Measurements from ENCODE around the gene RASSF8. TPM values are rescaled to one million over a fixed set of nuclear protein-coding genes. Genes with fewer than 3 reads are reported as not detected.

Gene RASSF8
- total and polyA plus RNA-seq, 3 experiments from 2014 or later: 0.31 TPM; not detected in 2

- no peaks in the 10 kb centered on the region for H3K27me3 ChIP-seq (ENCODE audit: insufficient read depth, low read length, poor library complexity, severe bottlenecking)
- no peak for DNase-seq
- no peaks in the 10 kb centered on the region for H3K4me1 ChIP-seq (ENCODE audit: insufficient read depth, low read length)
- H3K27me3 Mint-ChIP-seq: peaks cover 8% of the 10 kb centered on the region in 2 donors
- peaks cover 0 to 2% (median 0%) of the 10 kb centered on the region in 3 donors for H3K36me3 Mint-ChIP-seq
- H3K4me3 Mint-ChIP-seq: no peak overlapping the region
- no peak overlapping the region for H3K4me3 ChIP-seq (ENCODE audit: low read length)
- H3K4me1 Mint-ChIP-seq: peaks cover 0 to 2% (median 0%) of the 10 kb centered on the region in 3 donors
- no peaks in the 10 kb centered on the region for H3K9me3 Mint-ChIP-seq
- peak overlapping the region in 1 of 8 donors; percentile 47 for H3K27ac Mint-ChIP-seq
- no peak overlapping the region for H3K27ac ChIP-seq (ENCODE audit: low read depth, low read length)
- ChIA-PET CTCF (no interaction called here), POLR2A (no interaction called here)
- no peaks in the 10 kb centered on the region for H3K9me3 ChIP-seq (ENCODE audit: low read length)
- no peaks in the 10 kb centered on the region for H3K36me3 ChIP-seq (ENCODE audit: insufficient read depth, low read length)
Measured at GRCh38 chr12:26014085-26014484, 55.6 kb downstream of the RASSF8 start.

- Histone ChIP-seq H3K27ac (ENCODE audit: low read depth, low read length) (no peak overlapping the region), H3K9me3 (ENCODE audit: low read length) (no peaks in the 10 kb centered on the region), H3K36me3 (ENCODE audit: insufficient read depth, low read length) (no peaks in the 10 kb centered on the region), H3K4me1 (ENCODE audit: insufficient read depth, low read length) (no peaks in the 10 kb centered on the region), H3K4me3 (ENCODE audit: low read length) (no peak overlapping the region), H3K27me3 (ENCODE audit: insufficient read depth, low read length, poor library complexity, severe bottlenecking) (no peaks in the 10 kb centered on the region)
- H3K4me1 Mint-ChIP-seq: no peaks in the 10 kb centered on the region
- H3K36me3 Mint-ChIP-seq: no peaks in the 10 kb centered on the region
- no peaks in the 10 kb centered on the region for H3K9me3 Mint-ChIP-seq
- ChIA-PET POLR2A (no interaction called here), CTCF (no interaction called here)
- peaks cover 8 to 11% of the 10 kb centered on the region in 2 donors for H3K27me3 Mint-ChIP-seq
- no peak overlapping the region for H3K27ac Mint-ChIP-seq
- DNase-seq: no peak
- no peak overlapping the region for H3K4me3 Mint-ChIP-seq
Measured at GRCh38 chr12:26016516-26016915, 58.0 kb downstream of the RASSF8 start.

GRCh38 chr12:26017484-26018211, 59.2 kb downstream of the RASSF8 start:
- H3K9me3 Mint-ChIP-seq: no peaks in the 10 kb centered on the region
- Histone ChIP-seq H3K27ac (ENCODE audit: low read depth, low read length) (no peak overlapping the region), H3K9me3 (ENCODE audit: low read length) (no peaks in the 10 kb centered on the region), H3K36me3 (ENCODE audit: insufficient read depth, low read length) (no peaks in the 10 kb centered on the region), H3K4me3 (ENCODE audit: low read length) (no peak overlapping the region), H3K4me1 (ENCODE audit: insufficient read depth, low read length) (no peaks in the 10 kb centered on the region), H3K27me3 (ENCODE audit: insufficient read depth, low read length, poor library complexity, severe bottlenecking) (no peaks in the 10 kb centered on the region)
- POLR2A ChIA-PET: no interaction called here
- no peaks in the 10 kb centered on the region for H3K36me3 Mint-ChIP-seq
- DNase-seq: peak in 1 of 5 donors; percentile 2
- H3K4me3 Mint-ChIP-seq: no peak overlapping the region
- CTCF ChIA-PET: no interaction called here
- no peak overlapping the region for H3K27ac Mint-ChIP-seq
- peaks cover 12 to 15% of the 10 kb centered on the region in 2 donors for H3K27me3 Mint-ChIP-seq
- no peaks in the 10 kb centered on the region for H3K4me1 Mint-ChIP-seq

- no peaks in the 10 kb centered on the region for H3K4me1 Mint-ChIP-seq
- H3K27me3 Mint-ChIP-seq: peaks cover 12 to 19% of the 10 kb centered on the region in 2 donors
- H3K4me1 ChIP-seq (ENCODE audit: insufficient read depth, low read length): no peaks in the 10 kb centered on the region
- DNase-seq: no peak
- H3K36me3 Mint-ChIP-seq: no peaks in the 10 kb centered on the region
- ChIA-PET CTCF (no interaction called here), POLR2A (no interaction called here)
- H3K9me3 ChIP-seq (ENCODE audit: low read length): no peaks in the 10 kb centered on the region
- H3K9me3 Mint-ChIP-seq: no peaks in the 10 kb centered on the region
- no peak overlapping the region for H3K4me3 ChIP-seq (ENCODE audit: low read length)
- no peaks in the 10 kb centered on the region for H3K36me3 ChIP-seq (ENCODE audit: insufficient read depth, low read length)
- H3K27ac Mint-ChIP-seq: no peak overlapping the region
- H3K27ac ChIP-seq (ENCODE audit: low read depth, low read length): no peak overlapping the region
- H3K4me3 Mint-ChIP-seq: no peak overlapping the region
- H3K27me3 ChIP-seq (ENCODE audit: insufficient read depth, low read length, poor library complexity, severe bottlenecking): no peaks in the 10 kb centered on the region
Measured at GRCh38 chr12:26018926-26019325, 60.4 kb downstream of the RASSF8 start.

- CTCF ChIA-PET: no interaction called here
- no peaks in the 10 kb centered on the region for H3K27me3 ChIP-seq (ENCODE audit: insufficient read depth, low read length, poor library complexity, severe bottlenecking)
Measured at GRCh38 chr12:26021534-26021933, 63.1 kb downstream of the RASSF8 start.

GRCh38 chr12:26022043-26022442, 63.6 kb downstream of the RASSF8 start:
- peaks cover 12 to 19% of the 10 kb centered on the region in 2 donors for H3K27me3 Mint-ChIP-seq
- ChIA-PET POLR2A (no interaction called here), CTCF (no interaction called here)
- Histone ChIP-seq H3K4me1 (ENCODE audit: insufficient read depth, low read length) (no peaks in the 10 kb centered on the region), H3K4me3 (ENCODE audit: low read length) (no peak overlapping the region), H3K27ac (ENCODE audit: low read depth, low read length) (no peak overlapping the region), H3K27me3 (ENCODE audit: insufficient read depth, low read length, poor library complexity, severe bottlenecking) (no peaks in the 10 kb centered on the region), H3K36me3 (ENCODE audit: insufficient read depth, low read length) (no peaks in the 10 kb centered on the region), H3K9me3 (ENCODE audit: low read length) (no peaks in the 10 kb centered on the region)
- H3K4me1 Mint-ChIP-seq: no peaks in the 10 kb centered on the region
- no peak for DNase-seq
- no peaks in the 10 kb centered on the region for H3K36me3 Mint-ChIP-seq
- no peak overlapping the region for H3K27ac Mint-ChIP-seq
- no peaks in the 10 kb centered on the region for H3K9me3 Mint-ChIP-seq
- no peak overlapping the region for H3K4me3 Mint-ChIP-seq

More at GRCh38 chr12:26021534-26021933, 63.1 kb downstream of the RASSF8 start:
- Histone ChIP-seq H3K36me3 (ENCODE audit: insufficient read depth, low read length) (no peaks in the 10 kb centered on the region), H3K4me1 (ENCODE audit: insufficient read depth, low read length) (no peaks in the 10 kb centered on the region), H3K27ac (ENCODE audit: low read depth, low read length) (no peak overlapping the region), H3K9me3 (ENCODE audit: low read length) (no peaks in the 10 kb centered on the region), H3K4me3 (ENCODE audit: low read length) (no peak overlapping the region)
- Mint-ChIP-seq H3K27me3 (peaks cover 12 to 19% of the 10 kb centered on the region in 2 donors), H3K9me3 (no peaks in the 10 kb centered on the region), H3K27ac (no peak overlapping the region), H3K4me1 (no peaks in the 10 kb centered on the region), H3K4me3 (no peak overlapping the region), H3K36me3 (no peaks in the 10 kb centered on the region)
- no peak for DNase-seq
- POLR2A ChIA-PET: no interaction called here

- no peaks in the 10 kb centered on the region for H3K4me1 Mint-ChIP-seq
- H3K36me3 ChIP-seq (ENCODE audit: insufficient read depth, low read length): no peaks in the 10 kb centered on the region
- ChIA-PET POLR2A (no interaction called here), CTCF (no interaction called here)
- H3K27ac Mint-ChIP-seq: no peak overlapping the region
- no peak overlapping the region for H3K4me3 Mint-ChIP-seq
- H3K27me3 ChIP-seq (ENCODE audit: insufficient read depth, low read length, poor library complexity, severe bottlenecking): no peaks in the 10 kb centered on the region
- no peak overlapping the region for H3K27ac ChIP-seq (ENCODE audit: low read depth, low read length)
- H3K9me3 Mint-ChIP-seq: no peaks in the 10 kb centered on the region
- DNase-seq: no peak
- H3K4me3 ChIP-seq (ENCODE audit: low read length): no peak overlapping the region
- no peaks in the 10 kb centered on the region for H3K36me3 Mint-ChIP-seq
- H3K27me3 Mint-ChIP-seq: peaks cover 8 to 12% of the 10 kb centered on the region in 2 donors
- no peaks in the 10 kb centered on the region for H3K4me1 ChIP-seq (ENCODE audit: insufficient read depth, low read length)
- H3K9me3 ChIP-seq (ENCODE audit: low read length): no peaks in the 10 kb centered on the region
Measured at GRCh38 chr12:26026713-26027112, 68.2 kb downstream of the RASSF8 start.

GRCh38 chr12:26027401-26027800, 68.9 kb downstream of the RASSF8 start:
- ChIA-PET CTCF (no interaction called here), POLR2A (no interaction called here)
- no peaks in the 10 kb centered on the region for H3K9me3 ChIP-seq (ENCODE audit: low read length)
- no peaks in the 10 kb centered on the region for H3K36me3 Mint-ChIP-seq
- H3K4me3 Mint-ChIP-seq: no peak overlapping the region
- no peak overlapping the region for H3K27ac ChIP-seq (ENCODE audit: low read depth, low read length)
- no peak overlapping the region for H3K4me3 ChIP-seq (ENCODE audit: low read length)
- no peaks in the 10 kb centered on the region for H3K27me3 ChIP-seq (ENCODE audit: insufficient read depth, low read length, poor library complexity, severe bottlenecking)
- no peak for DNase-seq
- H3K4me1 Mint-ChIP-seq: no peaks in the 10 kb centered on the region
- H3K4me1 ChIP-seq (ENCODE audit: insufficient read depth, low read length): no peaks in the 10 kb centered on the region
- H3K27me3 Mint-ChIP-seq: peaks cover 4 to 9% of the 10 kb centered on the region in 2 donors
- H3K36me3 ChIP-seq (ENCODE audit: insufficient read depth, low read length): no peaks in the 10 kb centered on the region
- no peaks in the 10 kb centered on the region for H3K9me3 Mint-ChIP-seq
- H3K27ac Mint-ChIP-seq: no peak overlapping the region

All from CD8-positive, alpha-beta memory T cell (primary cell).